ENCODE data around the gene PTPRR.
"Not testable (repeated sequence)": the region's sequence is repeated elsewhere in the genome, so short reads cannot be mapped to it uniquely, and the experiment has no call there.

The PTPRR gene

GRCh38 chr12:70815971-70816391 is 104.6 kb downstream of the PTPRR start:
- no peak for DNase-seq (ENCODE audit: extremely low read depth, low read depth)
- no peak for TF ChIP-seq CTCF (IDR thresholded peaks at IDR 0.05; ENCODE audit: low read depth, low read length)

GRCh38 chr12:70815056-70815455 is 105.5 kb downstream of the PTPRR start:
- TF ChIP-seq CTCF (IDR thresholded peaks at IDR 0.05; ENCODE audit: low read depth, low read length): no peak

DNA sequence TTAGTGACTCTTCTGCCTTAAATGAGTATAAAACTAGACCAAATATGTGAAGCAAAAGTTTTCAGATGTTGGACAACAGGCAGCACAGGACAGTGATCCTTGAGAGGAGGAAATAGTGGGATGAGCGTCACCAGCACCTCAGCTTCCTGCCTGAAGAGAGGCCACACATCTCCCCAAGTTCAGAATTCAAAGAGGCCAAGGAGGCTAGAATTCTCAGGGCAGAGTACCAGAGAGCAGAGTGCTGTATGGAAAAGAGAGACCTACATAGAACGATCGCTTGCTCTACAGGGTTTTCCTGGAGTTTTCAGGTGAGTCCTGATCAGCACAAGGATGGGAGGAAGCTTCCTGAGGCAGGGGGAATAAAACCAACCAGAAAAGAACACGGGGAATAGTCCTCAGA is 107.0 kb downstream of the PTPRR start:
- DNase-seq (ENCODE audit: extremely low read depth, low read depth): no peak
- no peak for TF ChIP-seq CTCF (IDR thresholded peaks at IDR 0.05; ENCODE audit: low read depth, low read length)

More at GRCh38 chr12:70815056-70815455, 105.5 kb downstream of the PTPRR start:
- DNase-seq (ENCODE audit: extremely low read depth, low read depth): no peak

DNA sequence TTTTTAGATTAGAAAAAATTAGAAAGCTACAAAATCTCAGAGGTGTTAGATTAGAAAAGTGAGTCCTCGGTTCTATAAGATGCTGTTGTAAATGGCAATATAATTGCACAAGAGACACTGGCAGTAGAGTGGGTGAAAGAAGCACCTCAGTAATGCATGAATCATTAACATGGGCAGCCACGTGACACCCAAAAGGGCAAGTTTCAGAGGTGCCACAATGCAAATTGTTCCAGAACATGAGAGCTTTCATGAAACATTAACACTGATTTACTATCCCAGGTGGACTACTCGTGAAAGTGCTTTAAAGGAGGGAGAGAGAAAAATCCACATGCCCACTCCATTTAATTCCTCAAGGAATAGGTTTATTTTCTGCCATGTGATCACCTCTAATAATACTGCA is 108.4 kb downstream of the PTPRR start:
- DNase-seq (ENCODE audit: extremely low read depth, low read depth): no peak
- TF ChIP-seq CTCF (IDR thresholded peaks at IDR 0.05; ENCODE audit: low read depth, low read length): no peak

- no peak for TF ChIP-seq CTCF (IDR thresholded peaks at IDR 0.05; ENCODE audit: low read depth, low read length)
These were observed 110.7 kb downstream of the PTPRR start for GRCh38 chr12:70809887-70810286.

DNA sequence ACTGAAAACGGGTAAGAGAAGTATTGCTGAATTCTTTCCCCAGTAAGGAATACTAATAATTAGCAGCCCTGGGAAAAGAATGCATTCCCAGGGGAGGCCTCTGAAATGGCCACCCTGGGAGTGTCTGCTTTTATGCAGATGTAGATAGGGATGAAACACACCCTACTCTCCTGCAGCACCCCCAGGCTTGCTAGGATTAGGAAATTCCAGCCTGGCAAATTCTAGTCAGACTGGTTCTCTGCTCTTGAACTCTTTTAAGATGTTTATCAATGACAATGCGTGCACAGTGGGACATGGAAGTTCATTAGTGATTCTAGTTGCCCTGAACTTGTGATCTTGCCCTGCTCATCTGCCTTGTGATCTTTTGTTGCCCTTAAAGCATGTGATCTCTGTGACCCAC is 112.5 kb downstream of the PTPRR start:
- not testable (repeated sequence) for DNase-seq (ENCODE audit: extremely low read depth, low read depth)

More at GRCh38 chr12:70809887-70810286, 110.7 kb downstream of the PTPRR start:
- no peak for DNase-seq (ENCODE audit: extremely low read depth, low read depth)

DNA sequence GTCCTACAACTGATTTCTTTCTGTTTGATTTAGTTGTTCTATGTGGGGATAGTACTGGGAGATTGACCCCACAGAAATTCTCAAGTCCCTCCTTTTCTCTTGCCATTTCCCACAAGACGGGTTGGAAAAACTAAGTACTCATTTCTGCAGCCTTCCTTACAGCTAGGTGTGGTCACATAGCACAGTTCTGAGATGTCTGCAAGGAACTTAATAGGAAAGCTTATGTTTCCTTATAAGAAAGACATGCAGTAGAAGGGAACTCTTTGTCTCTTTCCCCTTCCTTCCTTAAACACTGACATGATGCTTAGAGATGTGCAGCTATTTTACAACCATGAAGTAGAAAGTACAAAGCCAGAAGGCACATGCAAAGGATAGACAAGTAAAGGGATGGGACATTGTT is 113.7 kb downstream of the PTPRR start:
- no peak for DNase-seq (ENCODE audit: extremely low read depth, low read depth)
- TF ChIP-seq CTCF (IDR thresholded peaks at IDR 0.05; ENCODE audit: low read depth, low read length): no peak

DNA sequence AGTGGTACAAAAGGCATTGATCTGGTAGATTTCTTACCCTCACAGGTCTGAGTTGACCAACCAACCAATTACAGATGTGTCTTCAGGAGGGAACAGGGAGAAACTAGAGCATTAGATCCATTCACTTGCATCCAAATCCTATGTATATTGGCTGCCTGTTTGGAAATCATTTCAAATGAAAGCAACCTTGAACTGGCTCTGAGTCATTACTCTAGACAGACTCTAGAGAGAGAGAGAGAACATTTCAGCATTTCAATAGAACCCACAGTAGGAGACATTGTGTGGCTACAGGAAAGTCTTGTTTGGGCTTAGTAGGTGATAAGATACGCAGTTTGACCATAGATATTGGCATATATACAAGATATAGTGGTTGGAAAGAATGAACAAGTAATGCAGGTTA is 114.5 kb downstream of the PTPRR start:
- TF ChIP-seq CTCF (IDR thresholded peaks at IDR 0.05; ENCODE audit: low read depth, low read length): no peak
- DNase-seq (ENCODE audit: extremely low read depth, low read depth): no peak

Measured in AG09319 (cell line).